Osteoblast (primary cell): ENCODE data around the gene DRD2. TPM values are rescaled to one million over a fixed set of nuclear protein-coding genes. Genes with fewer than 3 reads are reported as not detected.

Experiments
- DNase-seq: peaks from one replicate; pipeline ENCODE4 v3.0.0; 2011; ENCODE audit warnings: low spot score, mixed read lengths; ENCODE audit not compliant: insufficient read length; ENCODE audit errors: missing footprints
- H2AFZ ChIP-seq: 2 replicates; pipeline ENCODE4 v1.6.0; 2011; ENCODE audit warnings: mild to moderate bottlenecking, low read length
- H3K27ac ChIP-seq: 2 replicates; pipeline ENCODE4 v1.5.1; 2011; ENCODE audit warnings: mild to moderate bottlenecking, low read depth, low read length, moderate library complexity
- H3K27me3 ChIP-seq: 2 replicates; pipeline ENCODE4 v1.6.0; 2012; ENCODE audit warnings: mild to moderate bottlenecking, control low read depth, inconsistent platforms, low read length, moderate library complexity; ENCODE audit not compliant: insufficient read depth
- H3K36me3 ChIP-seq: 2 replicates; pipeline ENCODE4 v1.5.1; 2011; ENCODE audit warnings: mild to moderate bottlenecking, low read length, control low read depth, moderate library complexity; ENCODE audit not compliant: insufficient read depth
- H3K4me1 ChIP-seq: 2 replicates; pipeline ENCODE4 v1.5.1; 2011; ENCODE audit warnings: mild to moderate bottlenecking, low read length, control low read depth, moderate library complexity; ENCODE audit not compliant: insufficient read depth
- H3K4me2 ChIP-seq: 2 replicates; pipeline ENCODE4 v1.6.0; 2011; ENCODE audit warnings: mild to moderate bottlenecking, low read length; ENCODE audit not compliant: insufficient read depth
- H3K4me3 ChIP-seq: fragments of 200-600 bp; sonication (generic); 3 replicates; pipeline ENCODE4 v1.5.1; 2012; ENCODE audit warnings: mild to moderate bottlenecking, low read length, inconsistent platforms; ENCODE audit not compliant: insufficient read depth
- H3K79me2 ChIP-seq: 2 replicates; pipeline ENCODE4 v1.6.0; 2012; ENCODE audit warnings: mild to moderate bottlenecking, low read length, control low read depth, inconsistent platforms; ENCODE audit not compliant: insufficient read depth
- H3K9me3 ChIP-seq: 2 replicates; pipeline ENCODE4 v1.5.1; 2011; ENCODE audit warnings: low read depth, low read length, control low read depth
- H4K20me1 ChIP-seq: 2 replicates; pipeline ENCODE4 v1.6.0; 2012; ENCODE audit warnings: mild to moderate bottlenecking, low read length, control low read depth; ENCODE audit not compliant: insufficient read depth
- total RNA-seq: library from RNA; depleted of rRNA; stranded (reverse); fragments of >200 nt; gene quantifications from 2 replicates; pipeline ENCODE4 v1.2.3, GENCODE V29; 2012
- TF ChIP-seq, protein P1 (sequence below): IDR thresholded peaks from 2 replicates; pipeline ENCODE4 v1.5.1; 2011; ENCODE audit warnings: mild to moderate bottlenecking, low read depth, low read length, moderate library complexity; ENCODE audit errors: extremely low read depth

The DRD2 gene
- total RNA-seq, 1 donor, result 0.36 TPM

- H4K20me1 ChIP-seq, result no peaks in the 10 kb centered on the region
- peak; percentile 57 for DNase-seq
Measured at GRCh38 chr11:113400631-113401230, 74.5 kb downstream of the DRD2 start.

GRCh38 chr11:113398669-113399430 is 76.3 kb downstream of the DRD2 start:
- Histone ChIP-seq H3K4me1 (no peaks in the 10 kb centered on the region), H3K4me2 (no peak overlapping the region), H4K20me1 (no peaks in the 10 kb centered on the region), H3K4me3 (no peak overlapping the region), H3K9me3 (no peaks in the 10 kb centered on the region), H3K27me3 (peaks cover 8% of the 10 kb centered on the region), H3K27ac (no peak overlapping the region), H3K36me3 (no peaks in the 10 kb centered on the region), H3K79me2 (no peaks in the 10 kb centered on the region), H2AFZ (no peak overlapping the region)
- peak; percentile 63 for DNase-seq
- TF ChIP-seq, protein P1, sequence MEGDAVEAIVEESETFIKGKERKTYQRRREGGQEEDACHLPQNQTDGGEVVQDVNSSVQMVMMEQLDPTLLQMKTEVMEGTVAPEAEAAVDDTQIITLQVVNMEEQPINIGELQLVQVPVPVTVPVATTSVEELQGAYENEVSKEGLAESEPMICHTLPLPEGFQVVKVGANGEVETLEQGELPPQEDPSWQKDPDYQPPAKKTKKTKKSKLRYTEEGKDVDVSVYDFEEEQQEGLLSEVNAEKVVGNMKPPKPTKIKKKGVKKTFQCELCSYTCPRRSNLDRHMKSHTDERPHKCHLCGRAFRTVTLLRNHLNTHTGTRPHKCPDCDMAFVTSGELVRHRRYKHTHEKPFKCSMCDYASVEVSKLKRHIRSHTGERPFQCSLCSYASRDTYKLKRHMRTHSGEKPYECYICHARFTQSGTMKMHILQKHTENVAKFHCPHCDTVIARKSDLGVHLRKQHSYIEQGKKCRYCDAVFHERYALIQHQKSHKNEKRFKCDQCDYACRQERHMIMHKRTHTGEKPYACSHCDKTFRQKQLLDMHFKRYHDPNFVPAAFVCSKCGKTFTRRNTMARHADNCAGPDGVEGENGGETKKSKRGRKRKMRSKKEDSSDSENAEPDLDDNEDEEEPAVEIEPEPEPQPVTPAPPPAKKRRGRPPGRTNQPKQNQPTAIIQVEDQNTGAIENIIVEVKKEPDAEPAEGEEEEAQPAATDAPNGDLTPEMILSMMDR, result no peak

More at GRCh38 chr11:113400631-113401230, 74.5 kb downstream of the DRD2 start:
- Histone ChIP-seq H3K9me3 (no peaks in the 10 kb centered on the region), H3K4me3 (no peak overlapping the region), H3K4me2 (no peak overlapping the region), H3K27me3 (peaks cover 21% of the 10 kb centered on the region), H3K79me2 (no peaks in the 10 kb centered on the region), H3K27ac (no peak overlapping the region), H2AFZ (no peak overlapping the region), H3K36me3 (no peaks in the 10 kb centered on the region), H3K4me1 (no peaks in the 10 kb centered on the region)
- TF ChIP-seq, protein P1, result no peak

GRCh38 chr11:113397821-113398220 is 77.4 kb downstream of the DRD2 start:
- H3K27ac ChIP-seq, result no peak overlapping the region
- H3K4me3 ChIP-seq, result no peak overlapping the region
- no peak overlapping the region for H2AFZ ChIP-seq
- no peaks in the 10 kb centered on the region for H3K79me2 ChIP-seq
- no peaks in the 10 kb centered on the region for H4K20me1 ChIP-seq
- DNase-seq, result no peak
- no peaks in the 10 kb centered on the region for H3K9me3 ChIP-seq
- no peak overlapping the region for H3K4me2 ChIP-seq
- H3K4me1 ChIP-seq, result no peaks in the 10 kb centered on the region
- H3K27me3 ChIP-seq, result peaks cover 4% of the 10 kb centered on the region
- TF ChIP-seq, protein P1, result no peak
- no peaks in the 10 kb centered on the region for H3K36me3 ChIP-seq

DNA sequence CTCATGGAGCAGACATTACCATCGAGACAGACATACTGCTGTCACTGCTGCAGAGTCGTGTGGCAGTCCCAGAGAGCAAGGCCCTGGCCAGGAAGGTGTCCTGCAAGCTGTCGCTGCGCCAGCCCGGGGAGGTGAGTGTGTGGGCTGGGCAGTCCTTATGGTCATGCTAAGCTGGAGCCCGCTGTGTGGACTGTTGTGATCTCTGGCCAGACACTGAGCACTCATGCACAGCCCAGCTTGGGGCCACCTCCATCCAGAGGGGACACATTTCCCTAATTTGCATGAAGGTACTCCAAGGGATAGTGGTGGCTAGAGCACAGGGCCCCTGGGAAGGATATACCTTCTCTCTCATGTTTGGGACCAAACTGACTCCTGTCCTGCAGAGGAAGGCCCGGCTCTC is 78.0 kb downstream of the DRD2 start:
- Histone ChIP-seq H3K36me3 (no peaks in the 10 kb centered on the region), H3K79me2 (no peaks in the 10 kb centered on the region), H3K4me1 (no peaks in the 10 kb centered on the region), H2AFZ (no peak overlapping the region), H4K20me1 (no peaks in the 10 kb centered on the region), H3K4me2 (no peak overlapping the region), H3K4me3 (no peak overlapping the region), H3K27ac (no peak overlapping the region), H3K27me3 (peaks cover 3% of the 10 kb centered on the region), H3K9me3 (no peaks in the 10 kb centered on the region)
- DNase-seq, result peak; percentile 47
- TF ChIP-seq, protein P1, result no peak
